Activated CD8-positive, alpha-beta memory T cell treated with anti-CD3 and anti-CD28 coated beads for 36 hours (primary cell): ENCODE data around the gene KDM1B. TPM values are rescaled to one million over a fixed set of nuclear protein-coding genes. Genes with fewer than 3 reads are reported as not detected.

ENCODE experiments used
- CTCF ChIA-PET: fragments of 350-600 bp; sonication (Branson Sonifier 250); formaldehyde crosslinking; loops from one replicate; lab custom pipeline; 2021; ENCODE audit warnings: antibody characterized with exemption; lab: Charles Lee
- POLR2A ChIA-PET: fragments of 350-600 bp; sonication (Branson Sonifier 250); formaldehyde crosslinking; loops from one replicate; lab custom pipeline; 2021; ENCODE audit warnings: antibody characterized with exemption; lab: Charles Lee
- total RNA-seq, 2 experiments: library from RNA; stranded (reverse); gene quantifications; one replicate each; pipeline ENCODE4 v1.2.3, GENCODE V29; 2021

KDM1B gene
- total RNA-seq, 2 experiments from 2014 or later, result 13.7 TPM

DNA sequence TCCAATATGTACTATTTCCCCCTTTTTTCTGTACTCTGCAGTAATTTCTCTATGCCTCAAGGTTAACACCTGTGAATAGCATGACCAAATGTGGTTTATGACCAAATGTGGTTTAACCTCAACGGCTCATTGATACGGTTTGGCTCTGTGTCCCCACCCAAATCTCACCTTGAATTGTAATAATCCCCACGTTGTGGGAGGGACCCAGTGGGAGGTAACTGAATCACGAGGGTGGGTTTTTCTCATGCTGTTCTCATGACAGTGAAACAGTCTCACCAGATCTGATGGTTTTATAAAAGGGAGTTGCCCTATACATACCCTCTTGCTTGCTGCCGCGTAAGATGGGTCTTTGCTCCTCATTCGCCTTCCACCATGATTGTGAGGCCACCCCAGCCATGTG is 90.4 kb downstream of the KDM1B start:
- POLR2A ChIA-PET, result no interaction called here
- CTCF ChIA-PET, result no interaction called here

DNA sequence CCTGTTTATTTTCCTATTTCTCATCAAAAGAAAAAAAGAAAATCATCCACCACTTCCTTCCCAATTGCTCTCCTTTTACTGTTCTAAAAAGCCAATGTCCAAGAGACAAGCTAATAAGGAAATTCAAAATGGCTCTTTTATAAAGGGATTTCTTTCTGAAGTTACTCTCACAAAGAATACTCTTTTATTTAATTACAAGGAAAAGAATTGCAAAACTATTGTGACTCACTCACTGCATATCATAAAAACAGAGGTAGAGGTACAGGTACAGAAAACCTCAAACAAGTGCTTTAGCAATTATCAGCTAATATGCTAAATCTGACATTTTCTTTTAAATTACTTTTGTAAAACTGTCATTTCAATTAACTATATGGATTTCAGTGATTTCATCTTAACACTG is 91.0 kb downstream of the KDM1B start:
- ChIA-PET POLR2A (no interaction called here), CTCF (no interaction called here)

DNA sequence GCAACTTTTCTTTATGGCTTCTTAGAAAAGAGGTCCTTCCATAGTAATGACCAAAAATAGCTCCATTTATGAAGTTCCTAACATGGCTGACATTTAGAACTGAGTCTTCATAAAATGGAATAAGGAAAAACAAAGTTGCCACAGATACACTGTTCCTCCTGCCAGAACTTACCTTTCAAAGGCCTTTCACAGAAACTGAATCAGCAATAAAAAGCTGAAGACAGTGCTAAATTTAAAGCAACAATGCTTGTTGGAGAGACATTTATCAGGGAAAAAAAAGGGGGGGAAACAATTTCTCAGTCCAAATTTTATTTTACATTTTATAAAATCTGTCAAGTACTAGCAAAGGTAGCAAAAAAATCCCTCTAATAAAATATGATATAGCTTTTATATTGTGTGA is 91.8 kb downstream of the KDM1B start:
- POLR2A ChIA-PET, result no interaction called here
- CTCF ChIA-PET, result no interaction called here

DNA sequence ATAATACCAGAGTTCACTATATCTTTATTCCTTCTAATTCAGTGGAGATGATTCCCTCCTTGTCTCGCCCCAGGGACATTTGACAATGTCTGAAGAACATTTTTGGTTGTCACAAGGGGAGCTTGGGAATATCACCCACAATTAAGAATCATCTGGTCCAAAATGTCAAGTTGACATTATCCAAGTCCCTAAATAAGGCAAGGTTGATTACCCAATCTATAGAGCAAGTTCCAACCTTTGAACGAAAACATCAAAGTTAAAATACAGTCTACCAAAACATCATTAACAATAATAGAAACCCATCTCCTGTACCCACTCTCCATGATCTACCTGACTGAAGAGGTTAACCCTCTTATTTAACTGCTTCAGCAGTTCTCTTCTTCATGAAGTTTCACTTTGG is 93.5 kb downstream of the KDM1B start:
- POLR2A ChIA-PET, result no interaction called here

DNA sequence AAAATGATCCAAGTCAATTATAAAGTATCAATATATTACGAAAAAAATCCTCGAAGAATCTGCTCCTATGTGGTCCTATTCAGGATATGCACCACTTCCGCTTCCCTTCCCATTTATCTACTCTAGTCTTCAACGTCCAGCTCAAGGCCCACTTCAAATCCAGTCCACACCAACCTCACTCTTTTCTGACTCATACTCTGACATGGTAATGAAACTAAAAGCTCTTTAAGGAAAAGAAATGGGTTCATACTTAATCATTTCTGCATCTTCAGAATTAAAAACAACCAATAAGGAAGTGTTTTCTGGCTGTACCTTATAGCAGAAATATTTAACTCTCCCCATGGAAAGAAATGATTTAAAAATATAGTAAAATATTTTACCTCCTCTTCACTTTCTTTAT is 94.0 kb downstream of the KDM1B start:
- ChIA-PET CTCF (no interaction called here), POLR2A (no interaction called here)

More for the DNA sequence above, 93.5 kb downstream of the KDM1B start:
- CTCF ChIA-PET, result no interaction called here

DNA sequence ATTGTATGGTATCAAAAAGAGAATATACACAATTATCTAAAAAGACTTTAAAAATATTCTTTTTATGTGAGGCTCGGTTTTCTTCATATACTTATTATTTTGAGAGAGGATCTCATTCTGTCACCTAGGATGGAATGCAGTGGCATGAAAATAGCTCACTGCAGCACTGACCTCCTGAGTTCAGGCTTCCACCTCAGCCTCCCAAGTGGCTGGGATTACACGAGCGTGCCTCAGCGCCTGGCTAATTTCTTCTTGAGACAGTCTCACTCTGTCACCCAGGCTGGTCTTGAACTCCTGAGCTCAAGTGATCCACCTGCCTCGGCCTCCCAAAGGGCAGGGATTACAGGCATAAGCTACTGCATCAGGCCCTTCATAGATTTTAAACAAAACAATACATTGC is 98.4 kb downstream of the KDM1B start:
- ChIA-PET CTCF (no interaction called here), POLR2A (no interaction called here)

DNA sequence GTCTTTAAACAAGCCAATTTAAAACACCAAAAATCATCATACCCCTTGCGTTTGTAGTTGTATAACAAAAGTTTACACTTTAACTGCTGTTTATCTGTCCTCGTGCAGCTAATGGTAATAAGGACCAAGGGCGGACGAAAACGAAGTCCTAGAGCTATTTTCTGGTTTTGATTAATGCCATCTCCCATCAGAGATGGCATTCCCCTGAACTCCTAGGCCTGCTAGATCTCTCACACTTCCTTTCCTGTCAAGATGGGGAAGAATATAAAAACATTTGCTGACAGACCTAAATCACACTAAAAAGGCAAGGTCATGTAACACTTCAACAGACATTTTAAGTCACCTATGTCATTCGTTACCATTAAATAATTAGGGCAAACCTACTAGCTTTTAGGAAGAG is 99.6 kb downstream of the KDM1B start:
- CTCF ChIA-PET, result no interaction called here
- POLR2A ChIA-PET, result no interaction called here

DNA sequence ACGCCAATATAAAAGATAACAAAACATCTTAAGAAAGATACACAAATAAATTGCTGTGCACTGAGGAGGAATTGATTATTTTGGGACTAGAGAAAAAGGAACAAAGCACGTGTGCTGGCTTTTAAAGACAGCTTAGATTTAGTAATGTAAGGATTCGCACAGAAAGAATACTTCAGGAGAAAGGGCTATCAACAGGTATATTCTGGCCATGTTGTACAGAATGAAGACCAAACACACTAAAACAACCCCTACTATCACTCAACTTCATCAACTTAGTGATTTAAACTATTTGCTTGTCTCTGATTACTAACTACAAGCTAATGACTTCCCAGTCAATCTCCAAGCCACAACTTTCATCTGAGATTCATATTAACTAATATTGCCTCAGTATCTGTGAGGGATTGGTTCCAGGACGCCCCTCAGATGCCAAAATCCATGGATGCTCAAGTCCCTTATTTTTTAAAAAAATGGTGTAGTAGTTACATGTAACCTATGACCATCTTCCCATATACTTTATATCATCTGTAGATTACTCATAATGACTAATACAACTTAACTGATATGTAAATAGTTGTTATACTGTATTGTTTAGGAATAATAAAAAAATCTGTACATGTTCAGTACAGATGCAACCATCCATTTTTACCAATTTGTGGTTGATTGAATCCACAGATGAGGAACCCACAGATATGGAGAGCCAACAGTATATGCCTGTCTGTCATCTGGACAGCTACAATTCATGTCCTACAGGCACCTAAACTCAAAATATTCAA is 104.6 kb downstream of the KDM1B start:
- POLR2A ChIA-PET, result interaction anchor here (0.6 kb wide), 1 partner anchor 40 kb away, joined by 4 read pairs; no protein-coding TSS in a partner anchor
- CTCF ChIA-PET, result no interaction called here

DNA sequence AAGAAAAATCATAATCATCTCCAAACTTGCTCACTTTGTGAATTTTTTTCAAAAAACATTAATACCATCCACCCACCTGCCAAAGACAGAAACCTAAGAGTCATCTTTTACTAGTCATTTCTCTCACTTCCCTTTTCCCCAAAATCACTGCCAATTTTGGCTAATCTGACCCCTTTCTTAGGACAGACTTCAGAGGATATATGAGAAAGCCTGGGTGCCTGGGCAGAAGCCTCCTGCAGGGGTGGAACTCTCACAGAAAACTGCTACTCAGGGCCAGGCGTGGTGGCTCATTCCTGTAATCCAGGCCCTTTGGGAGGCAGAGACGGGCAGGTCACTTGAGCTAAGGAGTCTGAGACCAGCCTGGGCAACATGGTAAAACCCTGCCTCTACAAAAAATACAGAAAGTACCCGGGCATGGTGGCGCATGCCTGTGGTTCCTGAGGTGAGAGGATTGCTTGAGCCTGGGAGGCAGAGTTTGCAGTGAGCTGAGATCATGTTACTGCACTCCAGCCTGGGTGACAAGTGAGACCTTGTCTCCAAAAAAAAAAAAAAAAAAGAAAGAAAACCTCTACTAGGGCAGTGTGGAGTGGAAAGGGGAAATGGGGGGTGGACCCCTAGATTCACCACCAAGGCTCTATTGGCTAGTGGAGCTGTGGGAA is 105.4 kb downstream of the KDM1B start:
- ChIA-PET CTCF (interaction anchor here (0.6 kb wide), 1 partner anchor 81 kb away, joined by 3 read pairs; no protein-coding TSS in a partner anchor), POLR2A (interaction anchor here (0.6 to 0.7 kb wide), 4 partner anchors 19 to 661 kb away, joined by 3 to 7 read pairs (median 4); partner anchors contain the start of gene FAM8A1)

DNA sequence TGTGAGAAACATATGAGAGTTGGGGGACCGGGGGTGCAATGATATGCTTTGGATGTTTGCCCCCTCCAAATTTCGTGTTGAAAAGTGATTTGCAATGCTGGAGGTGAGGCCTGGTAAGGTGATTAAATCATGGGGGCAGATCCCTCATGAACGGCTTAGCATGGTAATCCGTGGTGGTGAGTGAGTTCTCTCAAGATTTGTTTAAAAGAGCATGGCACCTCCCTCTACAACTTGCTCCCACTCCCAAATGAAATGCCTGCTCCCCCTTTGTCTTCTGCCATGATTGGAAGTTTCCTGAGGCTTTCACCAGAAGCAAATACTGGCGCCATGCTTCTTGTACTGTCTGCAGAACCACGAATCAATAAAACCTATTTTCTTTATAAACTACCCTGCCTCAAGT is 106.7 kb downstream of the KDM1B start:
- POLR2A ChIA-PET, result no interaction called here
- CTCF ChIA-PET, result no interaction called here

DNA sequence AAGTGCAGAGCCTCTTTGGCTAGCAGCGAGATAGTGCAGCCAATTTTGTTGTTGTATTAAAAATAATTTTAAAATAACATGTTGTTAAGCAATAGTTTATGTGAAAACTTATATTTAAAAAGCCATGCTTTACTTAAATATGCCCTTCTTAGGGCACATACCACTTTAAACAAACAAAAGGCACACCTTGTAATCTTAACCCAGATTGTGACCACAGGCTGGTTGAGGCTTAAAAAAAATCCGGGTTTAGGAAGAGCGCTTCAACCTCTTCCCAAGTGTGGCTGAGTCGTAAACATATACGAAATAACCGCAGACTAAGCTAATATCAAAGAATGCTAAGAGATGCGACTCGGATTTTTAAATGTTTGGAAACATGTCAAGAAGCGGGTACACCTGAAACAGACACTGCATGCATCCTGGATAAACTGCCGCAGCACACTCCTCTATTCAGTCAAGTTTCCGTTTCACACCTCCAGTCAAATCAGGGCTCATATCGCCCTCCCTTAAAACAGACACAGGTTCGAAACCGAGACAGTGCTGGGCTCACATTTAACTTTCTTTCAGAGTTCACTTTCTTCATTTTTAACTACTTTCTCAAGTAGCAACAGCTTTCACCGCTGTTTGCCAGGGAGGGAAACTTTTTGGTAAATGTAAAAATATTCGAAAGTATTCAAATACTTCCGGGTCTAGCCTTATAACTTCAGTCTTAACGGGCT is 107.6 kb downstream of the KDM1B start:
- ChIA-PET CTCF (interaction anchor here (0.6 kb wide), 1 partner anchor 93 kb away, joined by 3 read pairs; no protein-coding TSS in a partner anchor), POLR2A (no interaction called here)

DNA sequence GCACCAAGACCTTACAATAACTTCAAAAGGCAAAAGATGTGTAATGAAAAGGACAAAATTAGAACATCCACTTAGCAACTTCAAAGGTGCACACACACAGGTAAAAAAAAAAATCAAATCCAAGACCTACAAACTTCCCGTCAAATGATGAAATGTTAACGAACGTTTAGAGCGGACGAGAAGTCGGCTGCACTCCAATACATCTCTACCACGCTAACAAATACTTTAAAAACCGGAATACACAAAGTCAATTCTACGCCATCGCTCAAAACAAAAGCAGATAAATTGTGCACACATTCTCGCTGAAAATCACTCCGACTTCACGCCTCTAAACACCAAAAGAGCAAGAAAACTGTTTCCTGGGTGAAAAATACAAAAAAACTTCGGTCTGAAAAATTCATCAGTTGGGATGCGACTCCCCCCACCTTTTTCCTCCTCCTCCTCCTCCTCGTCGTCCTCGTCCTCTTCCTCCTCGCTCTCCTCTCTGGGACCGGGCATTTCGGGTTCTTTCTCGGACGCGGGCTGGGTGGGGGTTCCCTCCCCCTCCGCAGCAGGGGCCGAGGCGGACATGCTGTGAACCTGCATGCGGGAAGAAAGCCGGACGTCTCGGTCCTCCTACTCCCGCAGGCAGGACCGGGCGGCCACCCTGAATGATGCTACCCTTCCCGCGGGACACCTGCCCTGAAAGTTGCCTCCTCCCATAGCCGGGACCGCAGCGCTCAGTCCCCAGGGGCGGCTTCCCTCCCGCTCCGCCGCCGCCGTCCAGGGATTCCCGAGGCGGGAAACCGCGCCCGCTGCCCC is 108.4 kb downstream of the KDM1B start:
- POLR2A ChIA-PET, result interaction anchor here (0.7 kb wide), 1 partner anchor 557 kb away, joined by 3 read pairs; the partner anchor contains the start of gene NUP153
- CTCF ChIA-PET, result no interaction called here

DNA sequence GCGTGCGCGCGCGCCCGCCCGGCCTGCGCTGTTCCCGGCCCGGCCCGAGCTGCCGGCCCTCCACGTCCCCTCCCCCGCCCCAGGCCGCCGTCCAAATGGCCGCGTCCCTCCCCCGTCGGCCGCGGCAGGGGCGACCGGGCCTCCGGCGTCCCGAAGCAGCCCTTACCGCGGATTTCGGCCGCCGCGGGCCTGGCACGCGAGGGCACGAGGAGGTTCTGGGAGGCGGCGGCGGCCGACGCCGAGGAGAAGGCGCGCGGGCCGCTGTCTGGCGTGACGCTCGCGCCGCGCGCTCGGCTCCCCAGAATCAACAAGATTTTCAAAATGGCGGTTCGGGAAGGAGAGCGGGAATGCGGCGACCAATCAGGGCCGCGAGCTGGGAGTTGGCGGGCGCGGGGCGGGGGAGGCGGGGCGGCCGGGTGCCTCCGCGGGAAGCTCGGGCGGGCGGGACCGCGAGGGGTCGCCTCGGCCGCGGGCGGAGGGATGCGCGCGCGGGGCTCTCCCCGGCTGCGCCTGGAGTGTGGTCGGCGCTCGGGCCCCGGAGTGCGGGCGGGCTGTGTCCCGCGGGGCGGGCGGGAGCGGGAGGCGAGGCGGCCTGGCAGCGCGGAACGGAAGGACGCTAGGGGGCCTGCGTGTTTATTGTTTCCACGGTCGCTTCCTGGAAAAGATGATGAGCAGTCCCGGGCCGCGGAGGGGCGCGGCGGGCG is 109.1 kb downstream of the KDM1B start, which contains the start of gene DEK:
Gene DEK, minus strand, starts transcription at position 312 of the 704 bp plus-strand sequence. CDS start 543 bp downstream, outside the sequence.
- ChIA-PET CTCF (no interaction called here), POLR2A (interaction anchor here (0.7 kb wide), 1 partner anchor 557 kb away, joined by 3 read pairs; the partner anchor contains the start of gene NUP153)

DNA sequence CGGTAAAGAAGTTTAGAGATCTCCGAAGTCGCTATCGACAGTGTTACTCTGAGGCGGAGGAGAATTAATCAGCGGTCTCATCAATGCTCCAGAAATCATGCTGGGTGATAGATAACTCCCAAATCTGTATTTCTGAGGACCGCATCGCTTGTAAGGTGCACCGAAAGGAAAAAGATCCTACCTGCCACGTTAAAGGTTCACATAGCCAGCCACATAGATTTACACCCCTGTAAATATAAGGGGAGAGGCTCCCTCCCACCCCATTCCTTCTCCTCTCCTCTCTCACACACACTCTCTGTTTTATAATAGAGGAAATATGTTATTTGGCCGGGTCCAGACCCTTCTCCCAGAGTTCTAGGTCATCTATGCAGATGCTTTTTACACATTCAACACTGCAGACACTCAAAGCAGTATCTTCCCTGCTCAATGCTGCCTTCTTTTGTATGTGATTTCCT is 109.7 kb downstream of the KDM1B start:
- ChIA-PET CTCF (no interaction called here), POLR2A (no interaction called here)

DNA sequence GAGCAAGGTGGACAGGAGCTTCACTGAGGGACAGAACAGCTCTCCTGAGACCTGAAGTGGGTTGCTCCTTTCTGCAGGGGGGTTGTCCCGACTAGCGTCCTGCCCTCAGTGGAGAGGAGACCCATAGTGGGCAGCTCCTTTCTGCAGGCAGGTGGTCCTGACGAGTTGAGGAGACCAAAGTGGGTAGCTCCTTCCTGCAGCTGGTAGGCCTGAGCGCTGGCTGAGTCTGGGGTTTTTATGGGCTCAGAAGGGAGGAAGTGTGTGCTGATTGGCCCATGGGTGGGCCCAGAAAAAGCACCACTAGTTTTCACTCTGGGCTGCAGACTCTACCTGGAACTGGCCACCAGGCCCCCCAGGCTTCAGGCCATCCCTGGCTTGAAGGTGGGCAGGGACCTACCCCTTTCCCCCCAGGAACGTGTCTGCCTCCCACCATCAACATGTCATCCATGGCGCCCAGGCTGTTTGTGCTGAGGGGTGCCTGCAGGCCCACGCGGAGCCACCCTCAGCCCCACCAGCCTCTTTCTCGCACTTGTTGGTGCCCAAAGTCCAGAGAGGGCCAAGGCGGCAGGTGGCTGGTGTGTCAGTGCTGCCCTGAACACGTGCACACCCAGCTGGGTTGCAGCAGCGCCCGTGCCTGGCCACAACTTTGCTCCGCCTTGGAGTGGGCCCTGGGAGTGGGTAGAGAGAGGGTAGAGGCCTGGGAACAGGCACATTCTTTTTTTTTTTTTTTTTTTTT is 110.7 kb downstream of the KDM1B start:
- ChIA-PET POLR2A (no interaction called here), CTCF (no interaction called here)

DNA sequence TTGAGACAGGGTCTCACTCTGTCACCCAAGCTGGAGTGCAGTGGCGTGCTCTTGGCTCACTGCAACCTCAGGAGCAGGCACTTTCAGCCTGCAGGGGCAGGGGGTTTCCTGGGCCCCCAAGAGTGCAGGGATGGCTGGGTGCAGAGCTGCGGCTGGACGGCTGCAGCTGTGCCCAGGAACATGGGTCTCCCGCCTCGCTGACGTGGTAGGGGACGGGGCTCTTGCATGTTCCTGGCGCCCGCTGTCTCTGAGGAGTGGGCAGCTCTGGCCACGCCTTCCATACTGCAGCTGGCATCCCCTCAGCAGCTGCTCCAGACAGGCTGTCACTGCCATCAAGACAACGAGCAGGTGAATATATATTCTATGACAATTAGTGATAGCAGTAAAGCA is 111.3 kb downstream of the KDM1B start:
- ChIA-PET POLR2A (no interaction called here), CTCF (no interaction called here)

DNA sequence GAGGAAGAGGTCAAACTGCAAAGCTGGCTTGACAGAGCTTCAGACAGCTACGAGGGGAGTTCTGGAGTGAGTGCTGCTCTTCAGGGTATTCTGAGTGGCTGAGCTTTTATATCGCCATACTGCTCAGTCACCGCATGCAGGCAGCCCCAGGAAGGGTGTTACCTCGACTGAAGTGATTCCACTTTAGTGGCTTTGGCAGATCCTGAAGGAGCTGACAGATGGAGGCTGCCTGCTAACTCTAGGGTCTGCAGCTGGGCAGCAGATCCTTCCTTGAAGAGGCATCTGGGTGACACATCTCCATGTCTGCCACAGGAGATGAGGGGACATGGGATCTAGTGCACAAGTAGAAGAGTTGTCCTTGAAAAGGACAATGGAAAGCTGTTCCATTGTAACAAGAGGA is 112.8 kb downstream of the KDM1B start:
- POLR2A ChIA-PET, result no interaction called here
- CTCF ChIA-PET, result no interaction called here

DNA sequence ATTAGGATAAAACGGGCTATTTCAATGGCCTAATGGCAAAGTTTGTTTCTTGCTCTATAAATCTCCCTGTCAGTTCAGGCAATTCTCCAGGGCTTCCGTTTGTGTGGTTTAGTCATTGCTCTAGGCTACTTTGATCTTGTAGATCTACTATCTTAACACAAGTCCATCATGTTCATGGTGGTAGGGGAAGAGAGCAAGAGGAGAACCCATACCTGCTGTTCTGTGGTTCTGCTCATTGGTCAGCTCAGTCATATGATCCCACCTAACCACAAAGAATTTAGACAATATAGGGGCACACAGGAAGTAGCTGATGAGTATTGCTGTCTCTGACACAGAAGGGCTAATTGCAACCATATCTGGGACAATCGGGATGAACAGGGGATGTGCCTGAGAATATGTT is 114.0 kb downstream of the KDM1B start:
- ChIA-PET CTCF (no interaction called here), POLR2A (no interaction called here)
